ENCODE data around the gene CBARP. TPM values are rescaled to one million over a fixed set of nuclear protein-coding genes. Genes with fewer than 3 reads are reported as not detected.

The CBARP gene
- total and polyA plus RNA-seq, 2 of the 4 experiments (the other 2 are of a cell fraction): 0.18 to 3.9 TPM

GRCh38 chr19:1237027-1237659 lies 662 bp downstream of the CBARP start:
- in situ Hi-C loops (cut with MboI; ENCODE audit: low sequenced_read_pairs) (no loop called here), intact Hi-C loops (cut with micrococcal nuclease) (no loop called here), dilution Hi-C loops (cut with HindIII; ENCODE audit: low sequenced_read_pairs, unreplicated experiment) (no loop called here)
- ChIA-PET POLR2A (ENCODE audit: unreplicated experiment) (no interaction called here), CTCF (no interaction called here)
- H3K9me1 ChIP-seq (ENCODE audit: insufficient read depth, low read length): no peaks in the 10 kb centered on the region
- 2% methylated on average over 28 of the region's 60 CpGs; no CpG with 5 or more reads in 1 of the 2 experiments for WGBS, 2 experiments (ENCODE audit: extremely low coverage in 2 of 2, insufficient read length in 1 of 2)
- H3K27me3 ChIP-seq (ENCODE audit: control insufficient read depth, insufficient read depth, low read length): no peaks in the 10 kb centered on the region
- peaks cover 29% of the 10 kb centered on the region for H4K20me1 ChIP-seq (ENCODE audit: insufficient read depth, low read length)
- H2AFZ ChIP-seq (replicated peaks; ENCODE audit: low read length, poor library complexity): peak overlapping the region; percentile 89
- peak overlapping the region; percentile 66; the same call in 1 of the 2 replicates for H4K91ac ChIP-seq (ENCODE audit: insufficient read depth, low read depth, low read length)
- DNase-seq (no peak), ATAC-seq (ENCODE audit: low read depth) (peak; percentile 8)
- peak overlapping the region; percentile 93 for H2AK5ac ChIP-seq (ENCODE audit: low read depth, low read length)
- BruUV-seq (replicated peaks): no TSS peak
- no peaks in the 10 kb centered on the region for H3K9me3 ChIP-seq (ENCODE audit: control insufficient read depth, insufficient read depth, low read length)
- H2BK120ac ChIP-seq (ENCODE audit: low read depth, low read length): no peak overlapping the region
- peaks cover 31% of the 10 kb centered on the region for H3K4me1 ChIP-seq (ENCODE audit: control insufficient read depth, insufficient read depth, low read length)
- H2AK9ac ChIP-seq (replicated peaks; ENCODE audit: low read depth, low read length, poor library complexity): peak overlapping the region; percentile 97
- H3K9ac ChIP-seq (ENCODE audit: low read depth, low read length): peak overlapping the region; percentile 93
- H3K36me3 ChIP-seq (ENCODE audit: control insufficient read depth, insufficient read depth, low read length): peaks cover 29% of the 10 kb centered on the region; the same call in 1 of the 2 replicates
- H2BK15ac ChIP-seq (ENCODE audit: low read depth, low read length): no peak overlapping the region
- peak overlapping the region; percentile 84 for H3K14ac ChIP-seq (replicated peaks; ENCODE audit: low read depth, low read length)
- no peak overlapping the region; the same call in 1 of the 2 replicates for H3K23ac ChIP-seq (ENCODE audit: low read depth, low read length)
- H3K79me1 ChIP-seq (ENCODE audit: low read depth in 1 of 2, low read length in 2 of 2): peaks cover 11 to 34% of the 10 kb centered on the region in 2 experiments
- H2BK20ac ChIP-seq (ENCODE audit: low read depth, low read length): no peak overlapping the region
- H4K8ac ChIP-seq (ENCODE audit: low read depth in 2 of 2, low read length in 2 of 2): peak overlapping the region; percentile 48 to 75; a peak in 2 of 4 replicates
- H4K5ac ChIP-seq (ENCODE audit: low read depth, low read length): peak overlapping the region; percentile 58
- H3K4ac ChIP-seq (ENCODE audit: low read depth, low read length): peak overlapping the region; percentile 56
- peak overlapping the region; percentile 64 for H3K27ac ChIP-seq (ENCODE audit: insufficient read depth, low read length)
- H3K4me2 ChIP-seq (ENCODE audit: low read depth, low read length): peak overlapping the region; percentile 95
- H3K4me3 ChIP-seq (ENCODE audit: insufficient read depth, low read depth, low read length): peak overlapping the region; percentile 94
- H3K56ac ChIP-seq (ENCODE audit: extremely low read depth, insufficient read depth, low read length): peak overlapping the region; percentile 49; the same call in 1 of the 2 replicates
- peak overlapping the region; percentile 68 for H2BK5ac ChIP-seq (ENCODE audit: low read depth, low read length, poor library complexity, severe bottlenecking)
- peak overlapping the region; percentile 15; the same call in 1 of the 2 replicates for H3K18ac ChIP-seq (ENCODE audit: low read depth, low read length)
- no peak for TF ChIP-seq MAZ (IDR thresholded peaks at IDR 0.05; ENCODE audit: borderline replicate concordance, low read depth, low read length)
- no peak for TF ChIP-seq RAD21 (IDR thresholded peaks at IDR 0.05; ENCODE audit: low read length)
- no peak for TF ChIP-seq USF2 (IDR thresholded peaks at IDR 0.05; ENCODE audit: low read depth, low read length)
- no peak for TF ChIP-seq SMC3 (IDR thresholded peaks at IDR 0.05; ENCODE audit: low read depth, low read length)
- TF ChIP-seq BHLHE40 (IDR thresholded peaks at IDR 0.05; ENCODE audit: low read depth, low read length): no peak
- no peak for TF ChIP-seq POLR2A (IDR thresholded peaks at IDR 0.05; ENCODE audit: low read depth, low read length)
- TF ChIP-seq RCOR1 (IDR thresholded peaks at IDR 0.05; ENCODE audit: insufficient replicate concordance, low read length): no peak
- no peak for TF ChIP-seq ELK1 (IDR thresholded peaks at IDR 0.05; ENCODE audit: borderline replicate concordance, low read depth, low read length)
- 0 out of 2 replicates have a peak, but pooled peaks have one; percentile 32 for TF ChIP-seq MXI1 (IDR thresholded peaks at IDR 0.05; ENCODE audit: borderline replicate concordance, low read depth, low read length)
- no peak for TF ChIP-seq FOS (IDR thresholded peaks at IDR 0.05; ENCODE audit: low read depth, low read length)
- TF ChIP-seq RFX5 (IDR thresholded peaks at IDR 0.05; ENCODE audit: low read depth, low read length): no peak
- no peak for TF ChIP-seq MAFK (IDR thresholded peaks at IDR 0.05; ENCODE audit: low read depth, low read length)
- no peak for TF ChIP-seq CTCF (conservative IDR thresholded peaks at IDR 0.05; ENCODE audit: low read depth, low read length)
- TF ChIP-seq NFE2L2 (IDR thresholded peaks at IDR 0.05; ENCODE audit: low read depth, low read length): no peak
- no peak for TF ChIP-seq CEBPB (IDR thresholded peaks at IDR 0.05; ENCODE audit: low read depth, low read length)
